Muscle of leg (tissue), 11 donors: ENCODE measurements around the gene DSCAML1. TPM values are rescaled to one million over a fixed set of nuclear protein-coding genes. Genes with fewer than 3 reads are reported as not detected.

ENCODE experiments used
- DNase-seq: peaks from one replicate; pipeline ENCODE4 v3.0.0; 2013
- H3K27ac ChIP-seq: one replicate; pipeline ENCODE4 v1.5.1; 2013; ENCODE audit warnings: mild to moderate bottlenecking, low read length, control low read depth
- H3K27me3 ChIP-seq: one replicate; pipeline ENCODE4 v1.6.1; 2013; ENCODE audit warnings: low read length; ENCODE audit not compliant: control insufficient read depth, insufficient read depth
- H3K36me3 ChIP-seq: one replicate; pipeline ENCODE4 v1.6.1; 2013; ENCODE audit warnings: low read length; ENCODE audit not compliant: control insufficient read depth, insufficient read depth
- H3K4me1 ChIP-seq: one replicate; pipeline ENCODE4 v1.6.1; 2013; ENCODE audit warnings: low read length; ENCODE audit not compliant: control insufficient read depth, insufficient read depth
- H3K4me3 ChIP-seq: one replicate; pipeline ENCODE4 v1.5.1; 2013; ENCODE audit warnings: low read length, control low read depth
- H3K9me3 ChIP-seq: replicated peaks from 2 replicates; pipeline ENCODE4 v1.6.1; 2013; ENCODE audit warnings: low read depth, low read length; ENCODE audit not compliant: control insufficient read depth
- WGBS: methylation state at CpG from one replicate; pipeline ENCODE4 v1.1.5; 2013; ENCODE audit warnings: missing lambda C conversion rate; ENCODE audit not compliant: insufficient coverage; 5-methylcytosine and 5-hydroxymethylcytosine counted together
- polyA plus RNA-seq, 8 donors: library from polyadenylated mRNA; unstranded; fragments of 120-200 nt; gene quantifications; one replicate each; pipeline versions ENCODE4 v1.2.1 to v1.2.3, GENCODE V29; 2013; ENCODE audit warnings: inconsistent platforms in 1 of 8, low replicate concordance in 1 of 8; ENCODE audit not compliant: insufficient read length in 8 of 8, insufficient read depth in 1 of 8
- total RNA-seq: library from RNA; stranded (reverse); fragments of 120-200 nt; gene quantifications from one replicate; pipeline ENCODE4 v1.2.4, GENCODE V29; 2013

The DSCAML1 gene
- total and polyA plus RNA-seq, 9 donors: 0.28 to 0.80 (median 0.60) TPM

GRCh38 chr11:117437791-117438130 lies 359.3 kb downstream of the DSCAML1 start:
- Histone ChIP-seq H3K36me3 (peaks cover 5% of the 10 kb centered on the region), H3K27ac (no peak overlapping the region), H3K4me1 (no peaks in the 10 kb centered on the region), H3K27me3 (peaks cover 7% of the 10 kb centered on the region), H3K4me3 (no peak overlapping the region), H3K9me3 (no peaks in the 10 kb centered on the region)
- WGBS: 75% methylated on average over 14 of the region's 14 CpGs
- DNase-seq: no peak

DNA sequence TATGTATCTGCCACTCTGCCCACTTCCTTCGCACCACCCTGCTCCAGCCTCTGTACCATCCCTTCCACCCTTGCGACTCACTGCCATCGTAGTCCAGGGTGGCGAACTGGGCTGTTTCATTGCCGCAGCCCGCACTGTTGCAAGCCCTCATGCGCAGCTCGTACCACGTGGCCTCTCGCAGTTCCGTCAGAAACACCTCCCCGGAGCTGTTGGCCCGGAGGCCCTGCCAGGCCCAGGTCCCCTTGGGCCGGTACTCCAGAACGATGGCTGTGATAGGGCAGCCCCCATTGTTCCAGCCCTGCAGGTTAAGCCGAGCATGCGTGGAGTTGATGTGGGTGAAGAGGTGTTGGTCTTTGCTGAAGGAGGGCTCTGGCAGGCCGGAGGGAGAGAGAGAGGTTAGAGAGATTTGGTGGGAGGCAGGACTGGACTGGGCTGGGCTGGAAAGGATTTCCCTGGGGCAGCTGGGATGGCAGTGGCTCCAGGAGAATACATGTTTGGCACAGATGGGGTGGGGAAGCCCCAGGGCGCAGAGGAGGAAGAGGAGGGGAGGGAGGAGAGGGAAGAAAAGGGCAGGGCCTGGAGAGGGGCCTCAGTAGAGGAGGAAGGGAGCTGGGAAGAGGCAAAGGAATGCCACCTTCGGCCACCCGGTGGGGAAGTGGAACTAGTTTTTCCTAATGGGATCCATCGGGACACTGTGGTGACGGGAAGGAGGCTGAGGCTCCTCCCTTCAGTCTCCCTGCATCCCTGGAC lies 359.8 kb downstream of the DSCAML1 start:
- no peak overlapping the region for H3K27ac ChIP-seq
- no peaks in the 10 kb centered on the region for H3K4me1 ChIP-seq
- no peak for DNase-seq
- H3K36me3 ChIP-seq: peaks cover 5% of the 10 kb centered on the region
- H3K9me3 ChIP-seq: no peaks in the 10 kb centered on the region
- H3K27me3 ChIP-seq: peaks cover 4% of the 10 kb centered on the region
- 76% methylated on average over 20 of the region's 23 CpGs for WGBS
- no peak overlapping the region for H3K4me3 ChIP-seq

DNA sequence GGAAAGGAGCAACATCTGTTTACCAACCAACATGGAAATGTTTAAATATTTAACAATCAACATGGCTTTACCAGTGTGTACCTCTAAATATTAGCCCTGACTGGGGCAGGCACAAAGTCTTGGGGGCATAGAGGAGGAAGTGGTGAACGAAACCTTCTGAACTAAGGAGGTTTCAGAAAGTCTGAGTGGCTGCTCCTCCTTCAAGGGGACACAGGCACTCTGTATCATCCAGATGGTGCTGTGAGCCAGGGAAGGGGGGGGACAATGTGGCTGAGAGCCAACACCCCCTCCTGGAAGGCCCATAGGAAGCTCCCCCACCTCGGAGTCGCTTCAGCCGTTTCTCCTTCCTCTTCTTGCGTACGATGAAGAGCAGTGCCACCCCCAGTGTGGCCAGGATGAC lies 361.7 kb downstream of the DSCAML1 start:
- no peaks in the 10 kb centered on the region for H3K9me3 ChIP-seq
- H3K27ac ChIP-seq: no peak overlapping the region
- H3K36me3 ChIP-seq: peaks cover 5% of the 10 kb centered on the region
- WGBS: 77% methylated on average over 6 of the region's 6 CpGs
- peaks cover 4% of the 10 kb centered on the region for H3K27me3 ChIP-seq
- no peak for DNase-seq
- no peak overlapping the region for H3K4me3 ChIP-seq
- no peaks in the 10 kb centered on the region for H3K4me1 ChIP-seq

- no peak overlapping the region for H3K4me3 ChIP-seq
- WGBS: 100% methylated on average over 1 of the region's 1 CpG
- peaks cover 5% of the 10 kb centered on the region for H3K36me3 ChIP-seq
- no peak for DNase-seq
- H3K4me1 ChIP-seq: no peaks in the 10 kb centered on the region
- H3K27me3 ChIP-seq: peaks cover 2% of the 10 kb centered on the region
- H3K27ac ChIP-seq: no peak overlapping the region
- H3K9me3 ChIP-seq: no peaks in the 10 kb centered on the region
Measured at GRCh38 chr11:117434481-117434880, 362.5 kb downstream of the DSCAML1 start.

- peaks cover 5% of the 10 kb centered on the region for H3K36me3 ChIP-seq
- H3K27me3 ChIP-seq: peaks cover 2% of the 10 kb centered on the region
- H3K4me3 ChIP-seq: no peak overlapping the region
- no peaks in the 10 kb centered on the region for H3K9me3 ChIP-seq
- no peaks in the 10 kb centered on the region for H3K4me1 ChIP-seq
- no peak for DNase-seq
- no peak overlapping the region for H3K27ac ChIP-seq
Measured at GRCh38 chr11:117433717-117434116, 363.3 kb downstream of the DSCAML1 start.

DNA sequence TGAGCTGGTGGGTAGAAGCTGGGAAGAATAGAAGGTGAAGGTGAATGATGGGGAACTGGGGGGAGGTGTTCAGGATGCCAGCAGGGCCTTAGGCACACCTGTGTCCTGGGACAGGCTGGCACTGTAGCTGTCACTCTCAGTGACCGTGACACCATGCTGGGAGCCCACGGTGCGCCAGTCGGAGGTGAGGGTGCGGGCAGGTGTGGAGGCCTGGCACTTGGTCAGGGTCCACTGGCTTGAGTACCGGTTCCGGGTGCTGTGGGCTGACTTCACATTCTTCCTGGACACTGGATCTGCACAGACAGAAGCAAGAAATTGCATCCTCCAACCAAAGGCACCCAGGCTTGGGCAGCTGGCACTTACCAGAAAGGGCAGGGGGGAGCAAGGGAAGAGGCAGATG lies 365.6 kb downstream of the DSCAML1 start:
- no peak overlapping the region for H3K27ac ChIP-seq
- peaks cover 5% of the 10 kb centered on the region for H3K36me3 ChIP-seq
- H3K4me1 ChIP-seq: no peaks in the 10 kb centered on the region
- no peak overlapping the region for H3K4me3 ChIP-seq
- WGBS: 92% methylated on average over 5 of the region's 7 CpGs
- no peak for DNase-seq
- H3K9me3 ChIP-seq: no peaks in the 10 kb centered on the region
- H3K27me3 ChIP-seq: peaks cover 7% of the 10 kb centered on the region

GRCh38 chr11:117430293-117430955 lies 366.6 kb downstream of the DSCAML1 start:
- no peak overlapping the region for H3K4me3 ChIP-seq
- 92% methylated on average over 12 of the region's 15 CpGs for WGBS

GRCh38 chr11:117428856-117429229 lies 368.2 kb downstream of the DSCAML1 start:
- Histone ChIP-seq H3K4me1 (no peaks in the 10 kb centered on the region), H3K27ac (no peak overlapping the region), H3K9me3 (no peaks in the 10 kb centered on the region), H3K4me3 (no peak overlapping the region), H3K27me3 (peaks cover 5% of the 10 kb centered on the region), H3K36me3 (no peaks in the 10 kb centered on the region)
- no peak for DNase-seq
- WGBS: 0% methylated on average over 2 of the region's 7 CpGs

More at GRCh38 chr11:117430293-117430955, 366.6 kb downstream of the DSCAML1 start:
- Histone ChIP-seq H3K4me1 (no peaks in the 10 kb centered on the region), H3K27ac (no peak overlapping the region), H3K36me3 (peaks cover 2% of the 10 kb centered on the region), H3K9me3 (no peaks in the 10 kb centered on the region), H3K27me3 (peaks cover 5% of the 10 kb centered on the region)
- DNase-seq: no peak

DNA sequence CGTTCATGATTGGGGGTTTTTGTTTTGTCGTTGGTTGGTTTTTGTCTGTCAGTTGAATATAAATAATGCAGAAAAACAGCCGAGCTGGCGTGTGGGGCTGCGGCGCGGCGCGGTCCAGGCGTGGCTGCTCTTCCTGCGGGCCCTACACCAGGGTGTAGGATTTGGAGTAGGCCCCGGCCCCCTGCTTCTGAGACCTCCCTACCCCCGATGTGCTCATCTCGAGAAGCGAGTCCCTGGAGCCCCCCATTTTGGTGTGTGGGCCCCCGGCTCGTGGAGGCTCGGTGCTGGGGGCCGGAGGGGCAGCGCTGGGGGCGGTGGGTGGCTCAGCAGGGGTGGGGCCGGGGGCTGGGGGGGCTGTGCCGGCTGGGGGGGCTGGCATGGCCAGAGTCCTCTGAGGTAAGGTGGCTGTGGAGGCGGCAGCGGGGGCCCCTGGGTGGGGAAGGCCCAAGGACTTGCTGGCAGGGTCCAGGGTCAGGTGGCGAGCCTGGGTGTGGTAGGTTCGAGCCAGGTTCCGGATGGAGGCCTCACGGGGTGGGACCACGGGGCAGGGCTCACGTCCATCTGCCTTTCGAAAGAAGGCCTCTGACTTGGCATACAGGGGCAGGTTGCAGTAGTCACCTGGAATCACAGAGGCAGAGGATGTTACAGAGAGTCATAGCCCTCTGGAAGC lies 368.7 kb downstream of the DSCAML1 start:
- no peak for DNase-seq
- Histone ChIP-seq H3K27me3 (peaks cover 5% of the 10 kb centered on the region), H3K9me3 (no peaks in the 10 kb centered on the region), H3K4me3 (no peak overlapping the region), H3K36me3 (no peaks in the 10 kb centered on the region), H3K4me1 (no peaks in the 10 kb centered on the region), H3K27ac (no peak overlapping the region)
- 80% methylated on average over 11 of the region's 32 CpGs for WGBS

DNA sequence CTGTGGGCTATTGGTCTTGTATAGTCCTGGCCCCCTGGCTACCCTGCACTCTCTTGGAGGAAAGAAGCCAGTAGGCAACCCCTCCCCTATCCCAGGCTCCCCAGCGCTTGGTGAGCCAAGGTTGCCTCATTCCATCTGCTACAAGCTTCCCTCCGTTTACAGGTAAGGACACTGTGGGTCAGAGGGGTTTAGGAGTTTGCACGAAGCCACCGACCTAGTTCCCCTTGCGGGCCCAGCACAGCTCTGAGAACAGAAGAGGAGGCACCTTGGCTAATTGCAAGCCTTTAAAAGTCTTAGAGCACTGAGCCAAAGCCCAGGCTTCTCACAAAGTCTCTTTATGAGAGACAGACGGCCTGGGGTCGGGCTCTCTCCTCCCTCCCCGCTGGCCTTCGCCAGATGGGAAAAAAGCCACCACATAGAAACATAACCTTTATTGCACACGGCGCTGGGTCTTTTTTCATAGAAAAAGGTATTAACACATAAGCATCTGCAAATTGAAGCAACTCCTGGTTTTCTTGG lies 369.6 kb downstream of the DSCAML1 start:
- H3K27me3 ChIP-seq: peaks cover 8% of the 10 kb centered on the region
- 37% methylated on average over 3 of the region's 11 CpGs for WGBS
- no peaks in the 10 kb centered on the region for H3K9me3 ChIP-seq
- no peak for DNase-seq
- no peak overlapping the region for H3K4me3 ChIP-seq
- no peaks in the 10 kb centered on the region for H3K4me1 ChIP-seq
- H3K27ac ChIP-seq: no peak overlapping the region
- no peaks in the 10 kb centered on the region for H3K36me3 ChIP-seq
